HEK293 (cell line): Measurements from ENCODE around the gene AJM1.

Experiments
- CTCF ChIA-PET: fragments of 350-600 bp; formaldehyde crosslinking; extraction: SDS; loops from one replicate; lab custom pipeline; 2021; ENCODE audit warnings: antibody characterized with exemption; lab: Yijun Ruan, JAX
- POLR2A ChIA-PET: fragments of 300-600 bp; formaldehyde crosslinking; extraction: SDS; loops from one replicate; lab custom pipeline; 2020; ENCODE audit warnings: antibody characterized with exemption, inconsistent platforms; lab: Yijun Ruan, JAX
- H3K27ac ChIP-seq: fragments of 200-500 bp; sonication (Bioruptor generic); 2 replicates; pipeline ENCODE4 v1.5.1; 2014; ENCODE audit warnings: low read depth, low read length, control low read depth, inconsistent platforms; ENCODE audit errors: extremely low read depth
- H3K36me3 ChIP-seq, 2 experiments: fragments of 200-500 bp in 1 of 2; sonication (Bioruptor generic) in 1 of 2; 1 replicate in 1 of 2; 2 replicates in 1 of 2; pipeline ENCODE4 v1.5.1; 2014 to 2017; ENCODE audit warnings: inconsistent platforms in 2 of 2, low read length in 2 of 2; ENCODE audit not compliant: control insufficient read depth in 2 of 2, insufficient read depth in 1 of 2
- H3K4me1 ChIP-seq: fragments of 200-500 bp; sonication (Bioruptor generic); 2 replicates; pipeline ENCODE4 v1.5.1; 2014; ENCODE audit warnings: mild to moderate bottlenecking, low read length, inconsistent platforms; ENCODE audit not compliant: control insufficient read depth, insufficient read depth
- H3K4me3 ChIP-seq: 2 replicates; pipeline ENCODE4 v1.5.1; 2011; ENCODE audit warnings: low read depth, mild to moderate bottlenecking, control low read depth, low read length, moderate library complexity
- H3K9me3 ChIP-seq: fragments of 200-500 bp; sonication (Bioruptor generic); 2 replicates; pipeline ENCODE4 v1.5.1; 2014; ENCODE audit warnings: low read depth, low read length, inconsistent platforms; ENCODE audit not compliant: control insufficient read depth, insufficient read depth
- GLI4 ChIP-seq: fragments of 450-650 bp; formaldehyde crosslinking; IDR thresholded peaks from 2 replicates; pipeline ENCODE4 v1.5.1; 2016; ENCODE audit warnings: missing biosample characterization, missing genetic modification characterization
- KLF16 ChIP-seq: fragments of 450-650 bp; formaldehyde crosslinking; IDR thresholded peaks from 2 replicates; pipeline ENCODE4 v1.5.1; 2017; ENCODE audit warnings: missing biosample characterization, missing genetic modification characterization
- KLF8 ChIP-seq: fragments of 450-650 bp; formaldehyde crosslinking; IDR thresholded peaks from 2 replicates; pipeline ENCODE4 v1.5.1; 2016; ENCODE audit warnings: missing biosample characterization, missing genetic modification characterization
- KLF9 ChIP-seq: fragments of 450-650 bp; formaldehyde crosslinking; IDR thresholded peaks from 2 replicates; pipeline ENCODE4 v1.5.1; 2016; ENCODE audit warnings: missing biosample characterization, missing genetic modification characterization, low read depth
- OSR2 ChIP-seq: fragments of 450-650 bp; formaldehyde crosslinking; IDR thresholded peaks from 2 replicates; pipeline ENCODE4 v1.5.1; 2016; ENCODE audit warnings: missing biosample characterization, missing genetic modification characterization
- SP2 ChIP-seq: fragments of 450-650 bp; formaldehyde crosslinking; IDR thresholded peaks from 2 replicates; pipeline ENCODE4 v1.5.1; 2016; ENCODE audit warnings: missing biosample characterization, missing genetic modification characterization
- TRIM28 ChIP-seq: IDR thresholded peaks from 2 replicates; pipeline ENCODE4 v1.6.1; 2011; ENCODE audit warnings: low read length, control low read depth, borderline replicate concordance
- YY2 ChIP-seq: fragments of 450-650 bp; formaldehyde crosslinking; IDR thresholded peaks from 2 replicates; pipeline ENCODE4 v1.5.1; 2016; ENCODE audit warnings: missing biosample characterization, missing genetic modification characterization
- ZBTB17 ChIP-seq: fragments of 450-650 bp; formaldehyde crosslinking; IDR thresholded peaks from 2 replicates; pipeline ENCODE4 v1.5.1; 2016; ENCODE audit warnings: missing biosample characterization, missing genetic modification characterization
- ZNF112 ChIP-seq: fragments of 450-650 bp; formaldehyde crosslinking; IDR thresholded peaks from 2 replicates; pipeline ENCODE4 v1.5.0; 2017; ENCODE audit warnings: missing biosample characterization, missing genetic modification characterization
- ZNF132 ChIP-seq: fragments of 450-650 bp; formaldehyde crosslinking; IDR thresholded peaks from 2 replicates; pipeline ENCODE4 v1.5.1; 2017; ENCODE audit warnings: missing biosample characterization, missing genetic modification characterization, borderline replicate concordance
- ZNF140 ChIP-seq: fragments of 450-650 bp; formaldehyde crosslinking; IDR thresholded peaks from 2 replicates; pipeline ENCODE4 v1.5.1; 2016; ENCODE audit warnings: missing biosample characterization, missing genetic modification characterization
- ZNF148 ChIP-seq: fragments of 450-650 bp; formaldehyde crosslinking; IDR thresholded peaks from 2 replicates; pipeline ENCODE4 v1.5.0; 2017; ENCODE audit warnings: missing biosample characterization, missing genetic modification characterization, borderline replicate concordance
- ZNF169 ChIP-seq: fragments of 450-650 bp; formaldehyde crosslinking; IDR thresholded peaks from 2 replicates; pipeline ENCODE4 v1.5.1; 2016; ENCODE audit warnings: missing biosample characterization, missing genetic modification characterization
- ZNF175 ChIP-seq: fragments of 450-650 bp; formaldehyde crosslinking; IDR thresholded peaks from 2 replicates; pipeline ENCODE4 v1.5.1; 2016; ENCODE audit warnings: missing biosample characterization, missing genetic modification characterization
- ZNF184 ChIP-seq: fragments of 450-650 bp; IDR thresholded peaks from 2 replicates; pipeline ENCODE4 v1.5.1; 2018; ENCODE audit warnings: missing biosample characterization, mild to moderate bottlenecking, missing genetic modification characterization
- ZNF280C ChIP-seq: fragments of 450-650 bp; formaldehyde crosslinking; IDR thresholded peaks from 2 replicates; pipeline ENCODE4 v1.5.1; 2016; ENCODE audit warnings: missing biosample characterization, missing genetic modification characterization
- ZNF37A ChIP-seq: fragments of 450-650 bp; IDR thresholded peaks from 2 replicates; pipeline ENCODE4 v1.5.1; 2018; ENCODE audit warnings: missing biosample characterization, missing genetic modification characterization
- ZNF416 ChIP-seq: fragments of 450-650 bp; formaldehyde crosslinking; IDR thresholded peaks from 2 replicates; pipeline ENCODE4 v1.5.1; 2016; ENCODE audit warnings: missing biosample characterization, missing genetic modification characterization
- ZNF473 ChIP-seq: fragments of 450-650 bp; formaldehyde crosslinking; IDR thresholded peaks from 2 replicates; pipeline ENCODE4 v1.5.1; 2017; ENCODE audit warnings: missing biosample characterization, missing genetic modification characterization
- ZNF548 ChIP-seq: fragments of 450-650 bp; formaldehyde crosslinking; IDR thresholded peaks from 2 replicates; pipeline ENCODE4 v1.5.1; 2016; ENCODE audit warnings: missing biosample characterization, missing genetic modification characterization
- ZNF596 ChIP-seq: fragments of 450-650 bp; IDR thresholded peaks from 2 replicates; pipeline ENCODE4 v1.5.0; 2018; ENCODE audit warnings: missing biosample characterization, mild to moderate bottlenecking, missing genetic modification characterization, moderate library complexity
- ZNF658 ChIP-seq: fragments of 450-650 bp; formaldehyde crosslinking; IDR thresholded peaks from 2 replicates; pipeline ENCODE4; 2016; ENCODE audit warnings: missing biosample characterization, missing genetic modification characterization
- ZNF768 ChIP-seq: fragments of 450-650 bp; formaldehyde crosslinking; IDR thresholded peaks from 2 replicates; pipeline ENCODE4 v1.5.1; 2018; ENCODE audit warnings: missing biosample characterization, mild to moderate bottlenecking, missing genetic modification characterization
- ZNF791 ChIP-seq: fragments of 450-650 bp; formaldehyde crosslinking; IDR thresholded peaks from 2 replicates; pipeline ENCODE4 v1.5.1; 2016; ENCODE audit warnings: missing biosample characterization, missing genetic modification characterization
- ZXDB ChIP-seq: fragments of 450-650 bp; formaldehyde crosslinking; IDR thresholded peaks from 2 replicates; pipeline ENCODE4 v1.5.1; 2016; ENCODE audit warnings: missing biosample characterization, missing genetic modification characterization
- TF ChIP-seq, protein P1 (sequence below): fragments of 450-650 bp; formaldehyde crosslinking; IDR thresholded peaks from 2 replicates; pipeline ENCODE4 v1.5.1; 2016; ENCODE audit warnings: missing biosample characterization, missing genetic modification characterization
- TF ChIP-seq, protein P2 (sequence below): fragments of 450-650 bp; formaldehyde crosslinking; IDR thresholded peaks from 2 replicates; pipeline ENCODE4 v1.5.1; 2017; ENCODE audit warnings: missing biosample characterization, missing genetic modification characterization

Gene AJM1

GRCh38 chr9:136885950-136886578 lies 43.8 kb downstream of the AJM1 start, which contains the start of gene TRAF2 (continued):
- TF ChIP-seq YY2 (tag by site-specific recombination) (no peak), ZNF140 (no peak), ZNF132 (no peak)
- TF ChIP-seq, protein P1, sequence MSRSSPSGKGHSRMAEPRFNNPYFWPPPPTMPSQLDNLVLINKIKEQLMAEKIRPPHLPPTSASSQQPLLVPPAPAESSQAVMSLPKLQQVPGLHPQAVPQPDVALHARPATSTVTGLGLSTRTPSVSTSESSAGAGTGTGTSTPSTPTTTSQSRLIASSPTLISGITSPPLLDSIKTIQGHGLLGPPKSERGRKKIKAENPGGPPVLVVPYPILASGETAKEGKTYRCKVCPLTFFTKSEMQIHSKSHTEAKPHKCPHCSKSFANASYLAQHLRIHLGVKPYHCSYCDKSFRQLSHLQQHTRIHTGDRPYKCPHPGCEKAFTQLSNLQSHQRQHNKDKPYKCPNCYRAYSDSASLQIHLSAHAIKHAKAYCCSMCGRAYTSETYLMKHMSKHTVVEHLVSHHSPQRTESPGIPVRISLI: no peak

- peak overlapping the region; percentile 86; the same call in 1 of the 2 replicates for H3K27ac ChIP-seq
- H3K4me1 ChIP-seq: no peaks in the 10 kb centered on the region
- H3K4me3 ChIP-seq: peak overlapping the region; percentile 81
- peaks cover 3 to 15% of the 10 kb centered on the region in 2 experiments; a peak in 2 of 3 replicates for H3K36me3 ChIP-seq
- no peaks in the 10 kb centered on the region for H3K9me3 ChIP-seq
- ChIA-PET CTCF (interaction anchor here (1.0 to 1.1 kb wide), 3 partner anchors 10 to 58 kb away, joined by 4 read pairs; partner anchors contain the start of genes AJM1, C8G and FBXW5), POLR2A (interaction anchor here (0.9 to 1.9 kb wide), 21 partner anchors 12 to 243 kb away, joined by 3 to 15 read pairs (median 4); partner anchors contain the start of genes AJM1, EDF1, PAXX and RABL6)
- TF ChIP-seq ZNF37A (no peak), ZNF416 (tag by site-specific recombination) (no peak), GLI4 (no peak), ZNF596 (tag by site-specific recombination) (no peak), KLF8 (tag by site-specific recombination) (no peak), ZNF112 (tag by site-specific recombination) (no peak), TRIM28 (no peak), ZNF169 (tag by site-specific recombination) (no peak), ZXDB (0 out of 2 replicates have a peak, but pooled peaks have one; percentile 10), KLF16 (no peak), ZNF280C (no peak), ZNF148 (no peak), ZNF658 (tag by site-specific recombination) (no peak), ZBTB17 (tag by site-specific recombination) (peak; percentile 17; the same call in 1 of the 2 replicates), ZNF548 (no peak), OSR2 (no peak), ZNF791 (no peak), KLF9 (tag by site-specific recombination) (peak; percentile 37; the same call in 1 of the 2 replicates), ZNF184 (tag by site-specific recombination) (no peak), ZNF768 (tag by site-specific recombination) (no peak), SP2 (tag by site-specific recombination) (peak; percentile 42), ZNF175 (no peak), ZNF473 (tag by site-specific recombination) (no peak)
- TF ChIP-seq, protein P2, sequence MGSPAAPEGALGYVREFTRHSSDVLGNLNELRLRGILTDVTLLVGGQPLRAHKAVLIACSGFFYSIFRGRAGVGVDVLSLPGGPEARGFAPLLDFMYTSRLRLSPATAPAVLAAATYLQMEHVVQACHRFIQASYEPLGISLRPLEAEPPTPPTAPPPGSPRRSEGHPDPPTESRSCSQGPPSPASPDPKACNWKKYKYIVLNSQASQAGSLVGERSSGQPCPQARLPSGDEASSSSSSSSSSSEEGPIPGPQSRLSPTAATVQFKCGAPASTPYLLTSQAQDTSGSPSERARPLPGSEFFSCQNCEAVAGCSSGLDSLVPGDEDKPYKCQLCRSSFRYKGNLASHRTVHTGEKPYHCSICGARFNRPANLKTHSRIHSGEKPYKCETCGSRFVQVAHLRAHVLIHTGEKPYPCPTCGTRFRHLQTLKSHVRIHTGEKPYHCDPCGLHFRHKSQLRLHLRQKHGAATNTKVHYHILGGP: no peak
These were observed 44.6 kb downstream of the AJM1 start for GRCh38 chr9:136886610-136887597.
